ENCODE measurements around the gene LHFPL6.
"Not testable (repeated sequence)": the region's sequence is repeated elsewhere in the genome, so short reads cannot be mapped to it uniquely, and the experiment has no call there.

The LHFPL6 gene

DNA sequence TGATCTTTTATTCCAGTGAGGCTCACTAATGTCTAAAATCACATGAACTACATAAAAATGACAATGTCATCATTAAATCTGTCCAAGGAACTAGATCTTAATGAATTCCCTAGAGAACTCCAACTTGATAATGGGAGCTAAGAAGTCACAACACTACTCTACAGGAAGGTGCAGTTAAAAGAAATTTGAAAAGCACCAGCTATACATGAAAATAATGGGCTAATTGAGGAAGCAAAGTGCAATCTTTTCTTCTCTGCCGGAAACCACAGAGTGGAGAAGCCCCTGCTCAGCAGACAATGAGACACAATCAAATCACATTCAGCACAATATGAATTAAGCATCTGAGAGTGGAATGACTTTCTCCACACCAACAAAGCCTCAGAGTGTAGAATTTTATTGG, 261.7 kb downstream of the LHFPL6 start:
- no peak overlapping the region for H3K4me3 Mint-ChIP-seq

DNA sequence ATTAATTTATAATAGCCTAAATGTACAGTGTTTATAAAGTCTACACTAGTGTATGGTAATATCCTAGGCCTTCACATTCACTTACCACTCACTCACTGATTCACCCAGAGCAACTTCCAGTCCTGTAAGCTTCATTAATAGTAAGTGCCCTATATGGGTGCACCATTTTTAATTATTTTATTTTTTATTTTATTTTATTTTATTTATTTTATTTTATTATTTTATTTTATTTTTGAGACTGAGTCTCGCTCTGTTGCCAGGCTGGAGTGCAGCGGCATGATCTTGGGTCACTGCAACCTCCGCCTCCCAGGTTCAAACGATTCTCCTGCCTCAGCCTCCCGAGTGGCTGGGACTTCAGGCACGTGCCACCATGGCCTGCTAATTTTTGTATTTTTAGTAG, 264.9 kb downstream of the LHFPL6 start:
- H3K4me1 Mint-ChIP-seq (ENCODE audit: low read depth); H3K27ac Mint-ChIP-seq; DNase-seq (ENCODE audit: low spot score); H3K36me3 Mint-ChIP-seq (ENCODE audit: low read depth); H3K27me3 Mint-ChIP-seq (ENCODE audit: low read depth); H3K9me3 Mint-ChIP-seq; H3K4me3 Mint-ChIP-seq: not testable (repeated sequence)

More for the DNA sequence above, 261.7 kb downstream of the LHFPL6 start:
- no peaks in the 10 kb centered on the region for H3K27me3 Mint-ChIP-seq (ENCODE audit: low read depth)
- H3K36me3 Mint-ChIP-seq (ENCODE audit: low read depth), result no peaks in the 10 kb centered on the region
- H3K27ac Mint-ChIP-seq, result no peak overlapping the region
- no peak for DNase-seq (ENCODE audit: low spot score)
- no peaks in the 10 kb centered on the region for H3K4me1 Mint-ChIP-seq (ENCODE audit: low read depth)
- no peaks in the 10 kb centered on the region for H3K9me3 Mint-ChIP-seq

DNA sequence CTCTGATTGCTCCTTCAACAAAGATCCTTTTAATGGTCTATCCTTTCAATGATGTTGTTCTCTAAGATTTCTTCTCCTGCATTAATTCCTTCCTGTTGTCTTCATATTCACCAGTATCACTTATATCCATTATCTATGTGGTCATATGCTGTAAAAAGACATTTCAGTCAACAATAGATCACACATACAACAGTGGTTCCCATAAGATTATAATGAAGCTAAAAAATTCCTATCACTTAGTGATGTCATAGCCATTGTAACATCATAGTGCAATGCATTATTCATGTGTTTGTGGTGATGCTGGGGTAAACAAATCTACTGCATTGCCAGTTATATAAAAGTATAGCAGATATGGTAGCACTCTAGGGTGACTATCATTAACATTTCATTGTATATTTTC, 266.1 kb downstream of the LHFPL6 start:
- Mint-ChIP-seq H3K27ac (no peak overlapping the region), H3K27me3 (ENCODE audit: low read depth) (no peaks in the 10 kb centered on the region), H3K4me3 (no peak overlapping the region), H3K4me1 (ENCODE audit: low read depth) (no peaks in the 10 kb centered on the region), H3K36me3 (ENCODE audit: low read depth) (no peaks in the 10 kb centered on the region), H3K9me3 (no peaks in the 10 kb centered on the region)
- no peak for DNase-seq (ENCODE audit: low spot score)

DNA sequence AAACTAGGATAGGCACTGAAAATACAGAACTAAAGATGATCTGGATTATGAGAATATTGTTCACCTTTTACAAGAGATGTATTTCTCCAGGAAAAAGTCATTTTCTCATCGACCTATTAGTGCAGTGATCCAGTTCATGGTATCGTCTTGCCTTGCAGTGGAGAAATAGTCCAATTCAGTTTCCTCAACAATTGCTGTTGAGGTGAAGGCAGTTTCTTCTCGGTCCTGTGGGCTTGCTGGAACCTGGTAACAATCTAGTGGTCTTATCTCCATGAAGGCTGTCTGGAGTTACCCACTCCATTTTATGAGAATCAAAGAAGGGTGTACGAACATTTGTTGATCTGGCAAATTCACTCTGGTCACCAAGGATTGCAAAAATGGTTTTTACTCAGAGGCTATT, 266.8 kb downstream of the LHFPL6 start:
- Mint-ChIP-seq H3K27me3 (ENCODE audit: low read depth) (no peaks in the 10 kb centered on the region), H3K4me1 (ENCODE audit: low read depth) (no peaks in the 10 kb centered on the region), H3K9me3 (no peaks in the 10 kb centered on the region), H3K36me3 (ENCODE audit: low read depth) (no peaks in the 10 kb centered on the region), H3K27ac (no peak overlapping the region), H3K4me3 (no peak overlapping the region)
- DNase-seq (ENCODE audit: low spot score), result no peak

DNA sequence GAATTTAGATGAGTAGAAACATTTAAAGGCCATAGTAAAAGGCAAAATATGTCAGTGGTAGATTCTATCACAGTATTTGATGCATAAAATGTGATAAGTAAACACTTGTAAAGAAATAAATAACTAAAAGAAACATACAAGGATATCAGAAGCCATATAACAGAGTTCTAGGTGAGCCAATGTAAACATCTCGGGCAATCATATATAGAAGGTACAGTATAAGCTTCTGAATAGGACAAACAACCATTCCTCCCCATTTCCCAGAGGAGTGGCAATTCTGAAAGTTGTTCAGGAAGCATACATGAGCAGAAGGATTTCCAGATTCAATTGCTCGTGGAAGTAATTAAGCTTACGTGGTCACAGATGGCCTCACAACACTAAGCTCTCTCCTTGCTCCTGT, 267.3 kb downstream of the LHFPL6 start:
- Mint-ChIP-seq H3K9me3 (no peaks in the 10 kb centered on the region), H3K36me3 (ENCODE audit: low read depth) (no peaks in the 10 kb centered on the region), H3K4me3 (no peak overlapping the region), H3K27me3 (ENCODE audit: low read depth) (no peaks in the 10 kb centered on the region), H3K27ac (no peak overlapping the region), H3K4me1 (ENCODE audit: low read depth) (no peaks in the 10 kb centered on the region)
- DNase-seq (ENCODE audit: low spot score), result no peak

DNA sequence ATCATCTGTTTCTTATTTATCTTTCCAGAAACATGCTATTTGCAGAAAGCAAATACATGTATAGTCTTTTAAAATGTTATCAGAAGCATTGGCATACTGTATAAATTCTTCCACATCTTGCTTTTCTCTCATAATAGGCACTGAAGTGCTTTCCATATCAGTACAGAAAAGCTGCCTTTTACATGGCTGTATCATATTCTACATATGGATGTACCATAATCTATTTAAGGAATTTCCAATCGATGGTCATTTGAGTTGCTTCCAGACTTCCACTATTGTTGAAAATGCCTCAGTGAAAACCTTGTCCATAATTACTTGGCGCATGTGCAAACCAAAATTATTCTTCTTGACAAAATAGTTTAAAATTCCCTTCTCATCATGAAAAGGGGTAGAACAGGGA, 272.5 kb downstream of the LHFPL6 start:
- H3K4me3 Mint-ChIP-seq, result no peak overlapping the region
- H3K9me3 Mint-ChIP-seq, result no peaks in the 10 kb centered on the region
- H3K27ac Mint-ChIP-seq, result no peak overlapping the region
- no peaks in the 10 kb centered on the region for H3K27me3 Mint-ChIP-seq (ENCODE audit: low read depth)
- no peak for DNase-seq (ENCODE audit: low spot score)
- H3K4me1 Mint-ChIP-seq (ENCODE audit: low read depth), result no peaks in the 10 kb centered on the region
- no peaks in the 10 kb centered on the region for H3K36me3 Mint-ChIP-seq (ENCODE audit: low read depth)

DNA sequence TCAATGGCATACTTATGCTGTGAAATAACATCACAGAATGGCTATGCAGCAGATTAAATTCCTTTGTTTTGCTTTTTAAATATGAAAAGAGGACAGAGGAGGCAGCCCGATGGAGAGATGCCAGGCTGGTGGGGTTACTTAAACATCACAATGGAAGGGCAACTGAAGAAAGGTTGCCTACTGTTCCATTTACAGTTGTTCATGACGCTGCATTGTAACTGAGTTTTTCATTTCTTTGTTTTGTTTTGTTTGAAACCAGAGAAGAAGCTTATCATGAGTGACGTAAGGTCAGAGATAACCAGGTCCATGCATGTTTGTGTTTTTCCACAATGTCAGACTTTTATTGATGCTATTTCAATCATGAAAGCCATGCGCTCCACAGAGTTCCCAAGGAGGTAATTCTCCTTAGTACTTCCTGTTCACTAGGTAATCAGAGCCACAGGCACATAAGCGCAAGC, 273.8 kb downstream of the LHFPL6 start:
- Mint-ChIP-seq H3K9me3 (no peaks in the 10 kb centered on the region), H3K4me1 (ENCODE audit: low read depth) (no peaks in the 10 kb centered on the region), H3K36me3 (ENCODE audit: low read depth) (no peaks in the 10 kb centered on the region), H3K27ac (no peak overlapping the region), H3K4me3 (no peak overlapping the region), H3K27me3 (ENCODE audit: low read depth) (no peaks in the 10 kb centered on the region)
- no peak for DNase-seq (ENCODE audit: low spot score)

DNA sequence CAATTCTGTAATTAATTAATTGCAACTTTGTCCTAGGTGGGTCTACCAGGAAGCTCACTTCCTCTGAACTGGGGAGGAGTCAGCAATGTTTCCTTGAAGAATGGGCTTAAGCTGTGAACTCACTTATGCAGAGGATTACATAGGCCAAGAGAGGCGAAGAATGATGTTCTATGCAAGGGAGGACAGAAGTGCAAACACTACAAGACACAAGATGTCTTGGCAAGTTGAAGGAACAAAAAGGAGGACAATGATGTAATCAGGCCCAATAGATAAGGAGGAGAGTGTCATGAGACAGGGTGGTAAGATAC, 275.9 kb downstream of the LHFPL6 start:
- peaks cover 2% of the 10 kb centered on the region for H3K27me3 Mint-ChIP-seq (ENCODE audit: low read depth)
- no peak overlapping the region for H3K4me3 Mint-ChIP-seq
- no peaks in the 10 kb centered on the region for H3K36me3 Mint-ChIP-seq (ENCODE audit: low read depth)
- no peaks in the 10 kb centered on the region for H3K9me3 Mint-ChIP-seq
- H3K4me1 Mint-ChIP-seq (ENCODE audit: low read depth), result no peaks in the 10 kb centered on the region
- H3K27ac Mint-ChIP-seq, result no peak overlapping the region
- DNase-seq (ENCODE audit: low spot score), result no peak

DNA sequence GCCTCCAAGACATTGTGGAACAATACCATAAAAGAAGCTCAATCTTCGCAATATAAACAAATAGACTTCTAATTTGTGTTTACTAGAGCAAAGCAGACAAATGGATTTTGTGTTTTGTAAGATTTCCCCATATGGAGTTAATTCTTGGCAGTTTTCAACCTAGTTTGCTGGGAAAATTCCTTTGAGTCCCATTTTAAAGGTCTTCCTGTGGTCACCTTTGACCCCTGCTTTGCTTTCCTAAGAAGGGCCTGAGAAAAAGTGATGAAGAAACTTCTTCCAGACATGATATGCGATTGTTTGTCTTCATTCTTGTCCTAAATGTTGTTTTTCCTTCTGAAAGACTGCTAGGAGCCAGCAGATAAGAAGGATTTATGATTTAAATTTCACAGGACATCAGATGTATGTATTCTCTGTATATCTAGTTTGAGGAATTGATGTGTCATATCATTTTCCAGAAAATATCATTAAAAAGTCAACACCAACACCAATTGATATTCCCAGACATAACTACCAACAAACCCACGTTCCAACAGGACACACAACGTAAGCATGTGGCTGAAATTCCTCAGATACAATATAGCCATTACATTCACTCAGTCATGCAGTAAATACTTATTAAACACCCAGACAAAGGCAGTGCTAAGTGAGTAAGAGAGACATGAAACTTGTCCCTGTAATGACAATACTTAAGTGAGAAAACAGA, 276.4 kb downstream of the LHFPL6 start:
- no peak for DNase-seq (ENCODE audit: low spot score)
- no peak overlapping the region for H3K27ac Mint-ChIP-seq
- no peaks in the 10 kb centered on the region for H3K36me3 Mint-ChIP-seq (ENCODE audit: low read depth)
- no peaks in the 10 kb centered on the region for H3K4me1 Mint-ChIP-seq (ENCODE audit: low read depth)
- H3K27me3 Mint-ChIP-seq (ENCODE audit: low read depth), result peaks cover 2% of the 10 kb centered on the region
- no peak overlapping the region for H3K4me3 Mint-ChIP-seq
- no peaks in the 10 kb centered on the region for H3K9me3 Mint-ChIP-seq

DNA sequence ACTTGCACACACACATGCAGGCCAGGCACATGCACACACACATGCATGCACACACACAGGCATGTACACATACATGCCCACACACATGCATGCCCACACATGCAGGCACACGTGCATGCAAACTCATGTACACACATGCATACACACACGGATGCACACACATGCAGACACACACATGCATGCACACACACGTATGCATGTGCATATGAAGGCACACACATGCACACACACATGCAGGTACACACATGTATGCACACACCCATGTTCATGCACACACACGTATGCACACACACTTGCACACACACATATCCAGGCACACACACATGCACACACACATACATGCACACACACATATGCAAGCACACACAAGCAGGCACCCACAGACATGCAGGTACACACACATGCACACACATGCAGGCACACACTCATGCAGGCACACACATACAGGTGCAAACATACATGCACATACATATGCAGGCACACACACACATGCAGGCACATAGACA, 278.1 kb downstream of the LHFPL6 start:
- H3K27ac Mint-ChIP-seq, result no peak overlapping the region
- no peak for DNase-seq (ENCODE audit: low spot score)
- peaks cover 2% of the 10 kb centered on the region for H3K27me3 Mint-ChIP-seq (ENCODE audit: low read depth)
- no peaks in the 10 kb centered on the region for H3K4me1 Mint-ChIP-seq (ENCODE audit: low read depth)
- H3K9me3 Mint-ChIP-seq, result no peaks in the 10 kb centered on the region
- no peaks in the 10 kb centered on the region for H3K36me3 Mint-ChIP-seq (ENCODE audit: low read depth)
- H3K4me3 Mint-ChIP-seq, result no peak overlapping the region

DNA sequence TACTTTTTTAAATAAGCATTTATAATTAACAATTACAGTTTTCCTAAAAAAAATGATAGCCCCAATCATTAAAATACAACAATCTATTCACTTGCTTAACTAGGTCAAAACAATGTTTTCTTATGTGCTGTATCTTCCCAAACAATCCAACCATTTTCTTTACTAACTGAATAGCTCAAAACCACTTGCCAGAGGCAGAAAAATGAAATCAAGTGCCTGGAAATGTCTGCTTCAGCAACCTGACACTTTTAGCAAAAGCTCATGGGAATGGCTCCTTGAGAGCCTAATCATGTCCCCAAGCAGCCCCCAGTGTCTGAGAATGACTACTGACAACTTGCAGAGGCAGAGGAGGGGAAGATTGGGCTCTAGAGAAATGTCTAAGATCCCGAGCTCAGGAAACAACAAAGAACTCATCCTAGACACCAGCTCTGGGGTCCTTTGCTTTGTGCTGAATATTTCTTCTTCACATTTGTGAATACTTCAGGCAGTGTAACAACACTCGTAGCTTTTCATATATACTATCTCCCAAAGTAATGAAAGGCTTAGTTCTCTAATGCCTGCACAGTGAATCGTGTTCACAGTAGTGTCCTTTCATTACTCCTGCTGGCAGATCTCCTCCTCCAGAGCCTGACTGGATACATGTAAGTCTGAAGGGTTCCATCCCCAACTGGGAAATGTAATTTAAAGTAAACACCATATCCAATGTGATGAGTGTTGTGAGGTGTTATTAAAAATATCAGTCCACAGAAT, 280.0 kb downstream of the LHFPL6 start:
- no peaks in the 10 kb centered on the region for H3K4me1 Mint-ChIP-seq (ENCODE audit: low read depth)
- no peak for DNase-seq (ENCODE audit: low spot score)
- H3K27me3 Mint-ChIP-seq (ENCODE audit: low read depth), result peaks cover 2% of the 10 kb centered on the region
- H3K27ac Mint-ChIP-seq, result no peak overlapping the region
- H3K9me3 Mint-ChIP-seq, result no peaks in the 10 kb centered on the region
- no peaks in the 10 kb centered on the region for H3K36me3 Mint-ChIP-seq (ENCODE audit: low read depth)
- no peak overlapping the region for H3K4me3 Mint-ChIP-seq

DNA sequence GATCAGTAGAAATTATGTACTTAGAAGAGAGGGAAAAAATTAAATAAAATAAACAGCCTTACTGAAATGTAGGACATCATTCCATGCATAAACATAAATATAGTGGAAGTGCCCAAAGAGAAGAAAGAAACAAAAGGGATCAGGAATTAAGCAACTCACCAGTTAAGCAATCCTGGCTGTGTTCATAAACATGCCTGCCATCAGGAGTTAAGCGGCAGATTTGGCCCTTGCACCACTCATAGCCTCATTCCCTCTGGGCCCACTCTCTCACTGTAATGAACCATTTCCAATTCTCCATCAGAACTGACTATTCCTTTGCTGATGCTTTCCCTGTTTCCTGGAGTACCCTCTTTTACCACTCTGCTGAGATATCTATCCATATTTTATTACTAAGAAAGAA, 281.4 kb downstream of the LHFPL6 start:
- DNase-seq (ENCODE audit: low spot score), result no peak
- Mint-ChIP-seq H3K4me3 (no peak overlapping the region), H3K27me3 (ENCODE audit: low read depth) (peaks cover 2% of the 10 kb centered on the region), H3K9me3 (no peaks in the 10 kb centered on the region), H3K27ac (no peak overlapping the region), H3K4me1 (ENCODE audit: low read depth) (no peaks in the 10 kb centered on the region), H3K36me3 (ENCODE audit: low read depth) (no peaks in the 10 kb centered on the region)

DNA sequence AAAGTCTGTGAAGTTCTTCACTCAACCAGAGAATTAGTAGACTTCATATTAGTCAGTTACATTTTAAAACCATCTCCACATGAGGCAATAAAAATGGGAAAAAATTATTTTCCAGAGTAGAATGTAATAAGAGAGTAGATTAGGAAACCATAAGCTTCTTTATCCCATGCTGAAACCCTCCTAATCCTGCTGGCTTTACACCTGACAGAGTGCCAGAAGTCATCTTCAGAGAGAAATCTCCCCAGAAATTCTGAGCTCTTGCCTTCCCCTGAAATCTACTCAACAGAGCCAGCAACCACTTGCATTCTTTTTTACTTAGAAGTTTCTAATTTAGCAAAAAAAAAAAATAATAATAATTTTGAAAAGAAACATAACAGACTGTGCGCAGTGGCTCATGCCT, 284.8 kb downstream of the LHFPL6 start:
- Mint-ChIP-seq H3K36me3 (ENCODE audit: low read depth) (no peaks in the 10 kb centered on the region), H3K27ac (no peak overlapping the region), H3K4me3 (no peak overlapping the region), H3K9me3 (no peaks in the 10 kb centered on the region), H3K27me3 (ENCODE audit: low read depth) (peaks cover 6% of the 10 kb centered on the region), H3K4me1 (ENCODE audit: low read depth) (no peaks in the 10 kb centered on the region)
- no peak for DNase-seq (ENCODE audit: low spot score)

DNA sequence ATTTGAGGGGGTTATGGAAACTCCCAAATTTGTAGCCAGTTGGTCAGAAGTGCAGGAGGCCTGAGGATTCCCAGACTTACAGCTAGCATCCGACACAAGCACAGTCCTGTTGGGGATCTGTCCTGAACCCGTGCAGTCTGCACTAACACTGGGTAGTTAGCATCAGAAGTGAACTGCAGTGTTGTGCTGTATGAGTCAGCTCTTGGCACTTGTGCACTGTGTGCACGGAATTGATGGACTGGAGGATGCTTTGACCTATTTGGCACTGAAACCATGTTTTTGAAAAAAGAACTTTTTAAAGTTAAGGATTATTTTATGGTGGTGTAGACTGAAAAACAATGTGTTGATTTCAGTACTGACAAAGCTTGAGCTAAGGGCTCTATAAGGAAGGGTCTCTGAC, 285.7 kb downstream of the LHFPL6 start:
- Mint-ChIP-seq H3K36me3 (ENCODE audit: low read depth) (no peaks in the 10 kb centered on the region), H3K9me3 (no peaks in the 10 kb centered on the region), H3K4me1 (ENCODE audit: low read depth) (no peaks in the 10 kb centered on the region)

DNA sequence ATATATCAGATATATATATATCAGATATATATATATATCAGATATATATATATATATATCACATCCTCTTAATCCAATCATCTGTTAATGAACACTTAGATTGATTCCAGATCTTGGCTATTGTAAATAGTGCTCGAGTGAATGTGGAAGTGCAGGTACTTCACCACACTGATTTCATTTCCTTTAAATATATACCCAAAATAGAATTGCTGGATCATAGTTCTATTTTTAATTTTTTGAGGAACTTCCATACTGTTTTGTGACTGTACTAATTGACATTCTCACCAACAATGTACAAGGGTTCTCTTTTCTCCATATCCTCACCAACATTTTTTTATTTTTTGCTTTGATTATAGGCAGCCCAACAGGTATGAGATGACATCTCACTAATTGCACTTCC, 287.2 kb downstream of the LHFPL6 start:
- Mint-ChIP-seq H3K4me1 (ENCODE audit: low read depth) (no peaks in the 10 kb centered on the region), H3K27ac (no peak overlapping the region), H3K36me3 (ENCODE audit: low read depth) (no peaks in the 10 kb centered on the region), H3K9me3 (no peaks in the 10 kb centered on the region), H3K27me3 (ENCODE audit: low read depth) (peaks cover 4% of the 10 kb centered on the region), H3K4me3 (no peak overlapping the region)
- no peak for DNase-seq (ENCODE audit: low spot score)

More for the DNA sequence above, 285.7 kb downstream of the LHFPL6 start:
- no peak for DNase-seq (ENCODE audit: low spot score)
- H3K4me3 Mint-ChIP-seq, result no peak overlapping the region
- no peak overlapping the region for H3K27ac Mint-ChIP-seq
- H3K27me3 Mint-ChIP-seq (ENCODE audit: low read depth), result peaks cover 4% of the 10 kb centered on the region

Data from T-helper 2 cell treated with Interferon-gamma antibody and Interleukin-4, amounts not matched to agents 5 μg/mL and 100 μg/mL, for 36 hours (primary cell).